HG03097 (cell line): ENCODE results near the gene GNA12.

Source experiments
- ATAC-seq: cut with Tn5 transposase; IDR thresholded peaks from one replicate; pipeline ENCODE4 v1.9.1; 2021; ENCODE audit not compliant: unreplicated experiment, low FRiP score

Gene GNA12

GRCh38 chr7:2844153-2845033, at the start of gene GNA12:
Gene GNA12, minus strand, starts transcription at chr7:2844308. Its CDS starts 147 bp downstream, at chr7:2844161.
- ATAC-seq, result peak; percentile 97

DNA sequence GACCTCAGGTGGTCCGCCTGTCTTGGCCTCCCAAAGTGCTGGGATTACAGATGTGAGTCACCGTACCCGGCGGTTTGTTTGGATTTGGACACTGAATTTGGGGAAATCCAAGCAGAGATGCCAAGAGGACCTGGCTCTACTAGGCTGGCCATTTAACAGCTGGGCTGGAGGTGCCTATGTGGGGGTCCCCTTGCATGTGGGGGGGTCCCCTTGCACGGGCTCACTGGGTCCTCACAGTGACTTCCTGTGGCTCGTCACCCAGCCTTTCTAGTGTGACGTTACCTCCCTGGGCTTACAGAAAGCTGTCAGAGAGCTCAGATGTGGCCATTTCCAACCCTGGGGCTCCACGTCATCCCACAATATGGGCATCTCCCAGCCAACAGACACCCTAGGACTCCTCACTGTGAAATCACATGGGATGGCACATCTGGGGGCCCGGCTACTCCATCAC, 49.3 kb upstream of the GNA12 start:
- ATAC-seq, result no peak

- no peak for ATAC-seq
These were observed 48.4 kb upstream of the GNA12 start for GRCh38 chr7:2892549-2892948.

DNA sequence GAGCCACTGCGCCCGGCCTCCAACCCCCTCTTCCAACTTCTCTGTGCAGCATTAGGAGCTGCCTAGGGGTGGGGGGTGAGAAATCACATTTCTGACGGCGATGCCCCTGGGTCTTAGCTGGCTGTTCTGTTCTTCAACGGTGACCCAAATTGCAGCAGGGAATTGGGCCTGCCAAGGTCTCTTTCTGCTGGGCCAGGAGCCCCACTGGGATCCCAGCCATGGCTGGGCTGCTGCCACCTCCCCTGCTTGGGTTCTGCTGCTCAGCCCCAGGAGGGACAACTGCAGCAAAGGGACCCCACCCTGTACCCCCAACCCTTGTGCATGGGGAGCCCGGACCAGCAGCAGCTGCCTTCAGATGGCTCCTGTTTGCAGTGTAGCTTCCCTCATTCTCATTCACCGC, 43.7 kb upstream of the GNA12 start:
- no peak for ATAC-seq

DNA sequence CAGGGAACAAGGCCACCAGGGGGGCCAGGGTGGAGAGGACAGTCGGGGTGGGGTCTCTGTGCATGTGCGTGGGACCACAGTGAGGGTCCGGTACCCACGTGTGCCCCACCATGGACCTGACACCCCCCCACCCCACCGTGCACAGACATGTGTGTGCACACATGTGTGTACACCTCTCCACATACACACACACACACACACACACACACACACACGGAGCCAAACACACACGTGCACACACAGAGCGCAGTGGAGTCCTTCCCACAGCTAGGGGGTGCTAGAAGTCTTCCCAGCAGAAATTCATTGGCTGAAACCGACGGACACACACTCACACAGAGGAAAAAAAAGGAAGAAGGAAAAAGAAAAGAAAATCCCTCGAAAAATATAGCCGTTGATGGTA, 42.8 kb upstream of the GNA12 start:
- no peak for ATAC-seq

DNA sequence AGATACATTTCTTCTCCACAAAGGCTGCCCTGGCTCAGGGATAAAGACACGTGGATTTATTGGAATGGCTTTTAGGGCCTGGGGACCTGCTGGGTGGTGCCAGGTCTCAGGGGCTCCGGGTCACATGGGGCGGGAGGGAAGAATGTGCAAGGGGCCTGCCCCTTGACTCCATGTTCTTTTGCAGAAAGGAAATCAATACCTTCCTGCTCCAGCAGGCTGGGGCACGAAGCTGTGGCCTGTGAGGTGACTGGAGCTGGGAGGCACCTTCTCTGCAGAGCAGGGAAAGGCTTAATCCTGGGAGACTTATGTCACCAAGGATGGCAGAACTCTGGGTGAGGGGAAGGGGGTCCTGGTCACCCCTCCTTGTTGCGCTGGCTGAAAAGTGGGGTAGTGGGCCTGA, 42.3 kb upstream of the GNA12 start:
- no peak for ATAC-seq

GRCh38 chr7:2884161-2884560, 40.1 kb upstream of the GNA12 start:
- no peak for ATAC-seq

DNA sequence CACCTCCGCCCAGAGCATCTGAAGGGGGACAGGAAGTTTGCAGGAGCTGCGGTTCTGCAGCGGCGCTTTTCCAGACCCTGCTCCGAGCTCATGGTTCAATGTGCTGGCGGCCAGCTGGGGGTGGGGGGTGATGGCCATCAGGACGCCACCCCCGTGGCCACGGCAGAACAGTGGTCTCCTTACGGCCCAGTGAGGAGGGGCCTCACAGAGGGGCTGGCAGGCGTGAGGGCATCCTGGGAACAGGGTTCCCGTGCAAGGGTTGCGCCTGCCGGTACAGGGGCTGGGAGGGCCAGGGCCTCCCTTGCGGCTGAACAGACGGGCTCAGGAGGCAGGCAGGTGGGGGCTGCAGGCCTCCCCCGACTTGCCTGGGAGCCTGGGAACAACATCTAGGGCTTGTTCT, 39.0 kb upstream of the GNA12 start:
- no peak for ATAC-seq

DNA sequence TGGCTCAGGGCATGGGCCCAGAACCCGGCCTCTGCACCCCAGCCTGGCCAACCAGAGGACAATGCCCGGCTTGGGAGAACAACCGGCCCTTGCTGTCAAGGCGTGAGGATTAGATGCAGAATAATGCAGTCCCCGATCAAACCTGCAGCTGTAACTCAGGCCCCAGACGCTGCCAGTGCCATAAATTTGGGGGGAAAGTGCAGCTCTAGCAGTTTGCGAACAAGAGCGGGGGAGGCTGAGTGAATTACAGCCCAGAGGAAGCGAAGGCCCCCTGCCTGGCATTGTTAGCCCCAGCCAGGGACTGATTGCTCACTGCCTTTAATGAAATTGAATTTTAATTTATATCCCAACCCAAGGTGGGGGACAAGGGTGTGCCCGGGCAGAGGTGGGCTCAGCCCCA, 38.0 kb upstream of the GNA12 start:
- no peak for ATAC-seq

GRCh38 chr7:2880874-2881533, 36.9 kb upstream of the GNA12 start:
- ATAC-seq, result no peak

DNA sequence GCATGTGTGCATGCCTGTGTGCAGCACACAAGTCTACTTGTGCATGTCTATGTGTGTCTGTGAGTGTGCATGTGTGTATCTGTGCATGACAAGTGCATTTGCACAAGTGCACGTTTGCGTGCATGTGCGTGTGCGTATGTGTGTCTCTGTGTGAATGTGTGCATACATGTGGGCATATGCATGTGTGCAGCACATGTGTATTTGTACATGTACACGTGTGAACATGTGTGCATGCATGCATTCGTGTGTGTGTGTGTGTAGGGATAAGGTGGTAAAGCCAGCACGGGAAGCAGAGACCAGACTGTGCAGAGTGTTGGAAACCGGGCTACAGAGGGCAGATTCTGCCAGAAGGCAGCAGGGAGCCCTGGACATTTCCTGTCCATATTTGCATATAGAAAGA, 35.9 kb upstream of the GNA12 start:
- ATAC-seq, result no peak

- no peak for ATAC-seq
These were observed 35.2 kb upstream of the GNA12 start for GRCh38 chr7:2879354-2879753.

DNA sequence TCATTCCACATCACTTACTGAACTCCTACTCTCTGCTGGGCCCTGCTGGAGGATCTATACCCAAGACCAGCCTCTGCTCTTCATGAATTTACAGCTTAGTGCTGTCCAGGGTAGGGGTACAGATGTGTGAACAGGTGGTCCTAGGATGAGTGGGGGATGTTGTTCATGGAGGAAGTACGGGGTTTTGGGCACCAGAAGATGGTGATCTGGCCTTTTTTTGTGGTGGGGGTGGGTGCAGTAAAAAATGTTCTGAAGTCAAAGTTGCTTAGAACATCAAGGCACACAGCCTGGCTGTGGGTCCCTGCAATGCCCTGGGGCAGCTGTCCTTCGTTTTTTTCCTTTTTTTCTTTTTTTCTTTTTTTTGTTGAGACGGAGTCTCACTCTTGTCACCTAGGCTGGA, 34.2 kb upstream of the GNA12 start:
- no peak for ATAC-seq

- no peak for ATAC-seq
These were observed 32.1 kb upstream of the GNA12 start for GRCh38 chr7:2876031-2876731.

- ATAC-seq, result no peak
These were observed 29.8 kb upstream of the GNA12 start for GRCh38 chr7:2873686-2874551.

DNA sequence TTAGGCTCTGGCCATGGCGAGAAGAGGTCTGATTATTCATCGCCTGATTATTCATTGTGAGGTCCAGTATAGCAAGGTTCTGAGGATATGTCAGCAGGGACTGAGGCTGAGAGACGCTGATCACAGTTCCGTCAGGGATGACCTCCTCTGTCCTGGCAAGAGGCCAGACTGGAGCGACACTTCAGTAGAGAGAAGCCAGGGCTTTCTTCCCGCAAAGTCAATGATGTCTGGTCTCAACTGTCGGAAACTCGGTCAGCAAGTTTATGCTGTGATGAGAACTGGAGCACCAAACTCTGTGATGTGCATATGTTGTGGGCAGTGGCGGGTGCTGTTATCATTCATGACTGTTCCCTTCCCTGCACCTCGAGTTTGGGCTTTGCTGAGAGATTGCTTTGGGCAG, 29.0 kb upstream of the GNA12 start:
- ATAC-seq, result no peak

DNA sequence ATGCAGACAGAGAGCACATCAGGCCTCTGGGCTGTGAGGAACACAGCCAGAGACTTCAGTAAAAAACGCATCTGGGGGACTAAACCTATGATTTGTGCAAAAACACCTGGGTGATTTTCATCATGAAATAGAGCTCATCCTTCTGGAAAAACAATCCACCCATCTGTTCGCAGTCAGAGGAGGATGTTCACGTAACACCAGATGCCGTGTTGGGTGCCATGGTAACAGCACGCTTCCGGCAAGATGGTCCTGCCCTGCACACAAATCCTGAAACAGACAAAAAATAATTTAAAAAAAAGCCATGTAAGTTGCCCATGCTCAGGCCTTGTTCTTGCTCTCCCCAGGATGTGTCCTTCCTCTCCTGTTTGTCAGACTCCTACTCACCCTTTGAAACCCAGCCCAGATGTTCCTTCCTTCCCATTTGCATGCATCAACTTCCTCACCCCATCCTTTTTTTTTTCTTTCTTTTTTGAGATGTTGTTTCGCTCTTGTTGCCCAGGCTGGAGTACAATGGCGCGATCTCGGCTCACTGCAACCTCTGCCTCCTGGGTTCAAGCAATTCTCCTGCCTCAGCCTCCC, 28.3 kb upstream of the GNA12 start:
- no peak for ATAC-seq

DNA sequence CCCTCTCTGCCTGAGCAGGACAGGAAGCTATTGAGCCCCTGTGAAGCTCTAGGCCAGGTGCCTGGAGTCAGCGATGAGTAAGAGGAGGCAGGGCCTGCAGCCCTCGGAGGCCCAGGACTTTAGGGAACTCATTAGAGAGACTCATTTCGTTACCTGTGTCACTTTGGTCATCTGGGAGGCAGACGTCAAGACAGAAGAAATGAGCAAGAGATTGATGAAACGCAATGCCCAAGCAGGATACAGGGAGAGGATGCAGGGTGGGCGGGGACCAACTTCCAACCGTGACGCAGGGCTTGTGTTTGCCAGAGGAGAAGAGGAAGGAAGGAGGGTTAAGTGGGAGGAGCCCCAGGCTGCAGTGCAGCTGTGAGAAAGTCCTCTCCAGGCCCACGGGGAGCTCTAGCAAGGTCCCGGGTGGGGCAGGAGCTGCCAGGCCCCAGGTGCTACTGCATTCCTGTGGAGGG, 26.4 kb upstream of the GNA12 start:
- peak; percentile 46 for ATAC-seq

DNA sequence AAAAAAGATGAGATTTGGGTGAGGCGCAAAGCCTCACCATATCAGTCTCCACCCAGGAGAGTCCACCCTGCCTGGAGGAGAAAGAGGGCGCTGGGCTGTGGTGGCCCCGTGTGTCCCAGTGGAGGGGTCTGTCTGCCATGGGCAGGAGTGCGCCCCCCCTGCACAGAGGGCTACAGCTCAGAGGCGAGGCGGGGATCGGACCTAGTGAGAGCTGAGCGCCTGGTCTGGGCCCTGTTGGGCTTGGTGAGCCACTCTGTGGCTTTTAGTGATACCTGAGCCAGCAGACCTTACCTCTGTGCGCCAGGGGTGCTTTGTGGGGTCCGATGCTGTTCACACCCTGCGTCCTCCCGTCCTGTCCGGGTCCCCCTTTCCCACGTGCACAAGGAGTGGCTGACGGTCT, 25.9 kb upstream of the GNA12 start:
- no peak for ATAC-seq

DNA sequence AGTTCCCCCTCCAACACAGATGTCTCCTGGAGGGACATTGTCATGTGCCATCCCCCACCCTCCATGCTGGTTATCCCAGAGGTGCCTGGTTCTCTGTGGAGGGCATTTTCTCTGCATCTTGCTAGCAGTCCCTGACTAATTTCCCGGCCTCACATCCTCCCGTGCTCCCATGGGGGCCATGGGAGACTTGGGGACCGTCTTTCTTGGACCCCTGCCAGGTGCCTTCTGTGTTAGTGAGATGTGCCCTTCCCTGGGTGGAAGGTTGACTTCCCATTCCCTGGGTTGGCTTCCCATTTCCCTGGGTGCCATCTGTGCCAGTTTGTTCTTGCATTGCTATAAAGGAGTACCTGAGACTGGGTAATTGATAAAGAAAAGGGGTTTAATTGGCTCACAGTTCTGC, 22.5 kb upstream of the GNA12 start:
- ATAC-seq, result no peak
